ENCODE results near the gene NOP9.

DNA sequence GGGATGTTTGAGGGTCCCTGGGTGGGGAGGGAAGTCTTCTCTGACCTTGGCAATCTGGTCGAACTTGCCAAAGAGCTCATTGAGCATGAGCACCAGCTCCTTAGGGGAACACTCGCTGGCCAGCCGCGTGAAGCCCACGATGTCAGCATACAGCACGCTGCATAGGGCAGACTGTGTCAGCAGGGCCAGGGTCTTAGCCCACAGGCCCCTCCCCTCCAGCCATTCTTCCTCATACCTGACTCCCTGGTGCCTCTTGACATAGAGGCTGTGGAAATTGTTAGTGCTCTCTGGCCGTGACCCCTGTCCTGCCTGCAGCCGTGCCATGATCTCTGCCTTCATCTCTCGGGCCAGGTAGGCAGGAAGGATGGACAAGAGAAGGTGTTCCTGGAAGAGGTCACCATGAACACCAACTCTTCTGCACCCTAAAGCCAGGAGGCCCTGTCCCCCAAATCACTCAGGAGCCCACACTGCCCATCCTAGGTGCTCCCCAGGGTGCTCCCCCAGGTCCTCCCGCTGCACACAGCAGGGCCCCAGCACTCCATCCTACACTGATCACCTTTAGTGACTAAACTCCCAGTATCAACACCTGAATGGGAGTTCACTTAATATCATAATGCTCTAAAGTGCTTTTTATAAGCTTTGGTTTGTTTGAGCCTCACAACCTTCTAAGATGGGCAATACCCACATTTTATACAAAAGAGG, 31.5 kb downstream of the NOP9 start:
- TF ChIP-seq EP300 (IDR thresholded peaks at IDR 0.05), result no peak
- TF ChIP-seq, protein P1, sequence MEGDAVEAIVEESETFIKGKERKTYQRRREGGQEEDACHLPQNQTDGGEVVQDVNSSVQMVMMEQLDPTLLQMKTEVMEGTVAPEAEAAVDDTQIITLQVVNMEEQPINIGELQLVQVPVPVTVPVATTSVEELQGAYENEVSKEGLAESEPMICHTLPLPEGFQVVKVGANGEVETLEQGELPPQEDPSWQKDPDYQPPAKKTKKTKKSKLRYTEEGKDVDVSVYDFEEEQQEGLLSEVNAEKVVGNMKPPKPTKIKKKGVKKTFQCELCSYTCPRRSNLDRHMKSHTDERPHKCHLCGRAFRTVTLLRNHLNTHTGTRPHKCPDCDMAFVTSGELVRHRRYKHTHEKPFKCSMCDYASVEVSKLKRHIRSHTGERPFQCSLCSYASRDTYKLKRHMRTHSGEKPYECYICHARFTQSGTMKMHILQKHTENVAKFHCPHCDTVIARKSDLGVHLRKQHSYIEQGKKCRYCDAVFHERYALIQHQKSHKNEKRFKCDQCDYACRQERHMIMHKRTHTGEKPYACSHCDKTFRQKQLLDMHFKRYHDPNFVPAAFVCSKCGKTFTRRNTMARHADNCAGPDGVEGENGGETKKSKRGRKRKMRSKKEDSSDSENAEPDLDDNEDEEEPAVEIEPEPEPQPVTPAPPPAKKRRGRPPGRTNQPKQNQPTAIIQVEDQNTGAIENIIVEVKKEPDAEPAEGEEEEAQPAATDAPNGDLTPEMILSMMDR (IDR thresholded peaks at IDR 0.05), result no peak
